Measurements from ENCODE around the gene DEPDC5.

The DEPDC5 gene

DNA sequence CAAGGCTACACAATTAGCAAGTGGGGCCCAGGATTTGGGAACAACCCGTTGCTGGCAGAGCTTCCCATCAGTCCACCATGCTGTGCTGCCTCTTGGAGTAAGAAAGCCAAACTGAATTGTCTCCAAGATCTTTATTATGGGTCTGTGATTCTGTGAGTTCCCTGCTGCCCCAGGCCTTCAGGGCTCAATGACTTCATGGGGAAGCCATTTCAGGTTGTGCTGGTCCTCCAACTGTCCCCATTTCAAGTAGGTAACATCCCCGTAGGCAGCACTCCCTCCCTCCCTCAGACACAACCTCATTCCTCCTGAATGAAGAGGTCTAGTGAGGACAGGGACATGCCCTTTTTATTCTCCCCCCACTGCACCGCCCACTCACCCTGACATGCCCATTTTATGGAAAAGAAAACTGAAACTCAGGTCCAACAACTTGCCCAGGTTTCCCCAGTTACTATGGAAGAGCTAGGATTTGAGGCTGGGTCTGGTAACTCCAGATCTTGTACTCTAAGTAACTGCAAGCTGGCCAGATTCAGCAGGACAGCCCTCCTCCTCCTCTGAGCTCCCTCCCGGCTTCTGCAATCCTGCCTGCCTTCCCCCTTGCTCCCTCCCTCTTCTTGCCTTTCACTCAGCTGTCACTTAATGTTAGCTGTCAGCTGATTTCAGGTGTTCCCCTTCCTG, 182.3 kb downstream of the DEPDC5 start:
- Histone ChIP-seq H3K36me3 (ENCODE audit: control insufficient read depth, low read length) (no peaks in the 10 kb centered on the region), H3F3A (ENCODE audit: control insufficient read depth, insufficient read depth) (no peaks in the 10 kb centered on the region), H4K20me1 (ENCODE audit: control insufficient read depth, insufficient read depth, low read depth, low read length) (no peaks in the 10 kb centered on the region), H3K4me1 (ENCODE audit: control insufficient read depth, low read length) (no peaks in the 10 kb centered on the region), H3K79me2 (ENCODE audit: control insufficient read depth, low read length) (no peaks in the 10 kb centered on the region), H3K4me3 (ENCODE audit: low read length) (no peak overlapping the region), H3K27ac (ENCODE audit: low read depth, low read length) (no peak overlapping the region), H3K9me2 (replicated peaks; ENCODE audit: control insufficient read depth, low read length) (no peaks in the 10 kb centered on the region), H3K4me2 (ENCODE audit: low read length) (no peak overlapping the region), H3K9me3 (ENCODE audit: control insufficient read depth, insufficient read depth, low read length) (no peaks in the 10 kb centered on the region), H3K27me3 (ENCODE audit: control insufficient read depth, low read length) (peaks cover 2% of the 10 kb centered on the region; the same call in 1 of the 2 replicates)
- TF ChIP-seq, protein P1, sequence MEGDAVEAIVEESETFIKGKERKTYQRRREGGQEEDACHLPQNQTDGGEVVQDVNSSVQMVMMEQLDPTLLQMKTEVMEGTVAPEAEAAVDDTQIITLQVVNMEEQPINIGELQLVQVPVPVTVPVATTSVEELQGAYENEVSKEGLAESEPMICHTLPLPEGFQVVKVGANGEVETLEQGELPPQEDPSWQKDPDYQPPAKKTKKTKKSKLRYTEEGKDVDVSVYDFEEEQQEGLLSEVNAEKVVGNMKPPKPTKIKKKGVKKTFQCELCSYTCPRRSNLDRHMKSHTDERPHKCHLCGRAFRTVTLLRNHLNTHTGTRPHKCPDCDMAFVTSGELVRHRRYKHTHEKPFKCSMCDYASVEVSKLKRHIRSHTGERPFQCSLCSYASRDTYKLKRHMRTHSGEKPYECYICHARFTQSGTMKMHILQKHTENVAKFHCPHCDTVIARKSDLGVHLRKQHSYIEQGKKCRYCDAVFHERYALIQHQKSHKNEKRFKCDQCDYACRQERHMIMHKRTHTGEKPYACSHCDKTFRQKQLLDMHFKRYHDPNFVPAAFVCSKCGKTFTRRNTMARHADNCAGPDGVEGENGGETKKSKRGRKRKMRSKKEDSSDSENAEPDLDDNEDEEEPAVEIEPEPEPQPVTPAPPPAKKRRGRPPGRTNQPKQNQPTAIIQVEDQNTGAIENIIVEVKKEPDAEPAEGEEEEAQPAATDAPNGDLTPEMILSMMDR (IDR thresholded peaks at IDR 0.05; ENCODE audit: low read depth, low read length, poor library complexity, severe bottlenecking) = no peak
- TF ChIP-seq EZH2phosphoT487 (IDR thresholded peaks at IDR 0.05; ENCODE audit: borderline replicate concordance, low read length) = no peak

DNA sequence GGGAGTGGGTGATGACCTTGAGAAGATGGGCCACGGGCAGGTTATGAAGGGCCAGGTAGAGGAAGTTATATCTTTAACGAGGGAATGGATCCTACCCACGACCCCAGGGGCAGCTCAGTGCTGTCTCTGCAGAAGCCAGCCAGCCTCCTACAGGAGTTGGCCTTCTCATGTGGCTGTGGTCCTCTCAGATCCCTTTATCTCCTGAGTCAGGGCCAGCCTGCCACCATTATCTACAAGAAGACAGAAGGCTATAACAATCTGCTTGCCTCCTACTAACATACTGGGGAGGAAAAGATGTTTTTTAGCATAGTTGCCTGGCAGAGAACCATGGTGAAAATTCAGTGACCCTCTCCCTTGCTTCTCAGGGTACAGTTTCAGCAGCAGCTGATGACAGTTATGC, 183.5 kb downstream of the DEPDC5 start:
- TF ChIP-seq, protein P1 (IDR thresholded peaks at IDR 0.05; ENCODE audit: low read depth, low read length, poor library complexity, severe bottlenecking) = no peak
- no peak for TF ChIP-seq EZH2phosphoT487 (IDR thresholded peaks at IDR 0.05; ENCODE audit: borderline replicate concordance, low read length)
- Histone ChIP-seq H3K27me3 (ENCODE audit: control insufficient read depth, low read length) (peaks cover 2% of the 10 kb centered on the region; the same call in 1 of the 2 replicates), H3K4me2 (ENCODE audit: low read length) (no peak overlapping the region), H3K4me1 (ENCODE audit: control insufficient read depth, low read length) (no peaks in the 10 kb centered on the region), H3K79me2 (ENCODE audit: control insufficient read depth, low read length) (no peaks in the 10 kb centered on the region), H4K20me1 (ENCODE audit: control insufficient read depth, insufficient read depth, low read depth, low read length) (no peaks in the 10 kb centered on the region), H3K27ac (ENCODE audit: low read depth, low read length) (no peak overlapping the region), H3K4me3 (ENCODE audit: low read length) (no peak overlapping the region), H3K36me3 (ENCODE audit: control insufficient read depth, low read length) (no peaks in the 10 kb centered on the region), H3K9me3 (ENCODE audit: control insufficient read depth, insufficient read depth, low read length) (no peaks in the 10 kb centered on the region), H3F3A (ENCODE audit: control insufficient read depth, insufficient read depth) (no peaks in the 10 kb centered on the region), H3K9me2 (replicated peaks; ENCODE audit: control insufficient read depth, low read length) (no peaks in the 10 kb centered on the region)

DNA sequence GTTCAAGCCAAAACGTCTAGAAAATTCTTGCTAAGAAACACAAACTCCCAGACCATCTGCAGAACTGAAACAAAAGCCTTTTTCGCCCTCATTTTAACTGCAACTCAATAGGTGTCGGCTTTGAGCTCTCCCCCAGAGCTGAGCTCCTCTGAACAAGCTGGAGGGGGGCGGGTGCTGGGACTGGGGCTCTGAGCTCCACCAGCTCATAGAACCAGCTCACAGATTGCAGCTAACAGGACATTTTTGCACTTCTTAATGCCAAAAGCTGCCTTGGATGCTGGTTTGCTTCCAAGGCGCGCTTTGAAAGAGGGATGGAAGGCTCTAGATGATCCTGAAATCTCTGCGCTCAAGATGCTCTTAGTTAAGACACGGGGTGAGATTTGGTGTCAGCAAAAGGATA, 184.5 kb downstream of the DEPDC5 start:
- H4K20me1 ChIP-seq (ENCODE audit: control insufficient read depth, insufficient read depth, low read depth, low read length) = no peaks in the 10 kb centered on the region
- peaks cover 2% of the 10 kb centered on the region; the same call in 1 of the 2 replicates for H3K27me3 ChIP-seq (ENCODE audit: control insufficient read depth, low read length)
- H3K9me3 ChIP-seq (ENCODE audit: control insufficient read depth, insufficient read depth, low read length) = no peaks in the 10 kb centered on the region
- no peaks in the 10 kb centered on the region for H3K9me2 ChIP-seq (replicated peaks; ENCODE audit: control insufficient read depth, low read length)
- H3F3A ChIP-seq (ENCODE audit: control insufficient read depth, insufficient read depth) = no peaks in the 10 kb centered on the region
- no peak overlapping the region for H3K27ac ChIP-seq (ENCODE audit: low read depth, low read length)
- peaks cover 7% of the 10 kb centered on the region for H3K4me1 ChIP-seq (ENCODE audit: control insufficient read depth, low read length)
- H3K36me3 ChIP-seq (ENCODE audit: control insufficient read depth, low read length) = no peaks in the 10 kb centered on the region
- H3K4me3 ChIP-seq (ENCODE audit: low read length) = no peak overlapping the region
- H3K79me2 ChIP-seq (ENCODE audit: control insufficient read depth, low read length) = no peaks in the 10 kb centered on the region
- no peak for TF ChIP-seq EZH2phosphoT487 (IDR thresholded peaks at IDR 0.05; ENCODE audit: borderline replicate concordance, low read length)
- no peak overlapping the region for H3K4me2 ChIP-seq (ENCODE audit: low read length)

DNA sequence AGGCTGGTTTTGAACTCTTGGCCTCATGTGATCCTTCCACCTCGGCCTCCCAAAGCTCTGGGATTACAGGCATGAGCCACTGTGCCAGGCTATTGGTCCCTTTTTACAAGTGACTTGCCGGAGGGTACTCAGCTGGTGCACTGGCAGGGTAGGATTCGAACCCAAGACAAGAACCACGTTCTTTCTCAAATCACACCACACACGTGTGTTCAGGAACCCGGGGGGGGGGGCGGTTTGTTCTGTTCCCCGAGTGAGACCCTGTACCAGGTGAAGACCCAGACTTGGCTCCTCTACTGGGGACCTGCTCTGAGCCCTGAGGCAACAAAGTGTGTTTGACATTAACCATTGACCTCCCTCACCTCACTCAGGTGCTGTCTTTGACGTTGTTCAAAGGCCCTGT, 186.7 kb downstream of the DEPDC5 start:
- Histone ChIP-seq H4K20me1 (ENCODE audit: control insufficient read depth, insufficient read depth, low read depth, low read length) (no peaks in the 10 kb centered on the region), H3K36me3 (ENCODE audit: control insufficient read depth, low read length) (peaks cover 7% of the 10 kb centered on the region), H3F3A (ENCODE audit: control insufficient read depth, insufficient read depth) (no peaks in the 10 kb centered on the region), H3K27ac (ENCODE audit: low read depth, low read length) (no peak overlapping the region), H3K4me3 (ENCODE audit: low read length) (no peak overlapping the region), H3K79me2 (ENCODE audit: control insufficient read depth, low read length) (peaks cover 15% of the 10 kb centered on the region), H3K27me3 (ENCODE audit: control insufficient read depth, low read length) (peaks cover 2% of the 10 kb centered on the region; the same call in 1 of the 2 replicates), H3K4me2 (ENCODE audit: low read length) (no peak overlapping the region), H3K9me3 (ENCODE audit: control insufficient read depth, insufficient read depth, low read length) (no peaks in the 10 kb centered on the region), H3K4me1 (ENCODE audit: control insufficient read depth, low read length) (peaks cover 15% of the 10 kb centered on the region), H3K9me2 (replicated peaks; ENCODE audit: control insufficient read depth, low read length) (no peaks in the 10 kb centered on the region)
- TF ChIP-seq, protein P1 (IDR thresholded peaks at IDR 0.05; ENCODE audit: low read depth, low read length, poor library complexity, severe bottlenecking) = no peak
